DMS 273 (cell line): ENCODE results near the gene SCGB1C1.
A peak's percentile ranks its signal among the peaks of the same experiment; 100 is the strongest.
"Not testable (repeated sequence)": the region's sequence is repeated elsewhere in the genome, so short reads cannot be mapped to it uniquely, and the experiment has no call there.

Experiments used
- DNase-seq: peaks from one replicate; lab custom pipeline; 2025; ENCODE audit not compliant: unreplicated experiment; lab: John Stamatoyannopoulos, UW

The SCGB1C1 gene

GRCh38 chr11:192674-193128 is at the start of gene SCGB1C1:
TSS of gene SCGB1C1 (plus strand) at chr11:193078. CDS start at chr11:193100, 22 bp downstream.
- not testable (repeated sequence) for DNase-seq

- not testable (repeated sequence) for DNase-seq
Measured at GRCh38 chr11:180242-180641, 12.6 kb upstream of the SCGB1C1 start.

- not testable (repeated sequence) for DNase-seq
Measured at GRCh38 chr11:189200-189783, 3.6 kb upstream of the SCGB1C1 start.

- not testable (repeated sequence) for DNase-seq
Measured at GRCh38 chr11:189843-190311, 3.0 kb upstream of the SCGB1C1 start.

- DNase-seq = not testable (repeated sequence)
Measured at GRCh38 chr11:190546-190945, 2.3 kb upstream of the SCGB1C1 start.

- not testable (repeated sequence) for DNase-seq
Measured at GRCh38 chr11:191490-192478, 1.1 kb upstream of the SCGB1C1 start.

- DNase-seq = not testable (repeated sequence)
Measured at GRCh38 chr11:193481-193880, 603 bp downstream of the SCGB1C1 start.

- no peak for DNase-seq
Measured at GRCh38 chr11:196786-197731, 4.2 kb downstream of the SCGB1C1 start.

GRCh38 chr11:197741-198235 is 4.9 kb downstream of the SCGB1C1 start:
- DNase-seq = no peak

GRCh38 chr11:198236-198806 is 5.4 kb downstream of the SCGB1C1 start:
- DNase-seq = no peak

- no peak for DNase-seq
Measured at GRCh38 chr11:199004-199581, 6.2 kb downstream of the SCGB1C1 start.

- DNase-seq = peak; percentile 49
Measured at GRCh38 chr11:199782-200181, 6.9 kb downstream of the SCGB1C1 start.

GRCh38 chr11:200224-201003 is 7.5 kb downstream of the SCGB1C1 start:
- DNase-seq = no peak

- DNase-seq = no peak
Measured at GRCh38 chr11:201966-202365, 9.1 kb downstream of the SCGB1C1 start.

GRCh38 chr11:202490-202889 is 9.6 kb downstream of the SCGB1C1 start:
- DNase-seq = no peak

- DNase-seq = no peak
Measured at GRCh38 chr11:203056-203944, 10.4 kb downstream of the SCGB1C1 start.

GRCh38 chr11:203945-204586 is 11.2 kb downstream of the SCGB1C1 start:
- no peak for DNase-seq
